Mucosa of rectum (tissue), 2 donors: ENCODE measurements around the gene PTGES2.

Experiments
- H3K27ac ChIP-seq, 2 donors: one replicate each; pipeline ENCODE4 v1.7.0; 2013; ENCODE audit warnings: inconsistent platforms in 2 of 2, low read depth in 2 of 2, low read length in 2 of 2
- H3K27me3 ChIP-seq, 2 donors: one replicate each; pipeline ENCODE4 v1.7.0; 2013; ENCODE audit warnings: low read length in 2 of 2; ENCODE audit not compliant: control insufficient read depth in 2 of 2, insufficient read depth in 2 of 2
- H3K36me3 ChIP-seq, 2 donors: one replicate each; pipeline ENCODE4 v1.7.0; 2013; ENCODE audit warnings: low read length in 2 of 2; ENCODE audit not compliant: control insufficient read depth in 2 of 2, insufficient read depth in 2 of 2
- H3K4me1 ChIP-seq, 2 donors: one replicate each; pipeline ENCODE4 v1.7.0; 2013; ENCODE audit warnings: low read length in 2 of 2, mild to moderate bottlenecking in 1 of 2; ENCODE audit not compliant: control insufficient read depth in 2 of 2, insufficient read depth in 2 of 2
- H3K4me3 ChIP-seq, 2 donors: one replicate each; pipeline ENCODE4 v1.7.0; 2013; ENCODE audit warnings: low read length in 2 of 2
- H3K9ac ChIP-seq, 2 donors: one replicate each; pipeline ENCODE4 v1.7.0; 2013; ENCODE audit warnings: low read length in 2 of 2, low read depth in 1 of 2, mild to moderate bottlenecking in 1 of 2
- H3K9me3 ChIP-seq, 2 donors: one replicate each; pipeline ENCODE4 v1.7.0; 2013; ENCODE audit warnings: low read length in 2 of 2; ENCODE audit not compliant: control insufficient read depth in 2 of 2
- donor health status: healthy.
- donor health status: Normal muscosa, but diverticular disease.

The PTGES2 gene

DNA sequence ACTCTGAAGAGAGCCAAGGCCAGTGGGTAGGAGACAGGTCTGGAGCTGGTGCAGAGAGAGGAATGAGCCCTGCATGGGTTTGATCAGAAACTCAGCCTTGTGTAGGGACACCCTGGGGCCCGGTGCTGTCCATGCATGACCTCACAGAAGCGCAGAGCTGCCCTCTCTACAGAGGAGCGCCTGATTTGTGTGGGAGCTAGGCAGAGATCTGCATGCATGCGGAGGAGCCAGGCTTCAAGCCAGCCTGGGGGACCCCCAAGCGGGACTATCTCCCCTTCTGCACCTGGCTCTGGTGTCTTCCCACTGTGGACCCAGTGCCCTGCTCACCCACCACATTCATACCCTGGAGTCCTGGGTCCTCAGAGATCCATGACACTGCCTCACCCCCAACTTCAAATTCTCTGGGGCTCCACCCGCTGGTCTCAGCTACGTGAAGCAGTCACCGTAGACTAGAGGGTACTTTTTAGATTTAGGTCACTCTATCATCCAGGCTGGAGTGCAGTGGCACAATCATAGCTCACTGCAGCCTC lies 19.1 kb upstream of the PTGES2 start:
- no peak overlapping the region for H3K27ac ChIP-seq
- H3K4me1 ChIP-seq, result peaks cover 31 to 36% of the 10 kb centered on the region in 2 donors
- no peaks in the 10 kb centered on the region for H3K9me3 ChIP-seq
- H3K9ac ChIP-seq, result no peak overlapping the region
- no peaks in the 10 kb centered on the region for H3K27me3 ChIP-seq
- H3K4me3 ChIP-seq, result no peak overlapping the region
- H3K36me3 ChIP-seq, result no peaks in the 10 kb centered on the region

DNA sequence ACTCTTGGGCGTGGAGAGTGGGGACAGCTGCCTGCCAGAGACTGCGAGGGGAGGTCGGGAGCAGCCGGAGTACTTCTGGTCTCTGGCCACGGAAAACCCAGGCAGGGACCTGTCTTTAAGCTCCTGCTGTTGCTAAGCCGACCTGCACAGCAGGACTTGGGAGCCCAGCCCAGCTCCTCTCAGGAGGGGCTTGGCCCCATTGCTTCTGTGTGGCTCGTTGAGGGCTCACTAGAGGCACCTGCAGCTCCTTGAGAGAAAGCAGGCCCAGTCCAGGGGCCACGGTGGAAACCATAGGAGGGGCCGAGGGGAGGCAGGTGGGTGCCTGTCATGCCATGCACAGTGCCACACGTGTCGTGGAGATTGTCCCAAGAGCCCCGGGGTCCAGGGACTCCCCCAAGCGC lies 18.4 kb upstream of the PTGES2 start:
- H3K9me3 ChIP-seq, result no peaks in the 10 kb centered on the region
- no peak overlapping the region for H3K9ac ChIP-seq
- no peaks in the 10 kb centered on the region for H3K27me3 ChIP-seq
- no peak overlapping the region for H3K4me3 ChIP-seq
- H3K36me3 ChIP-seq, result no peaks in the 10 kb centered on the region
- no peak overlapping the region for H3K27ac ChIP-seq
- peaks cover 31 to 36% of the 10 kb centered on the region in 2 donors for H3K4me1 ChIP-seq

DNA sequence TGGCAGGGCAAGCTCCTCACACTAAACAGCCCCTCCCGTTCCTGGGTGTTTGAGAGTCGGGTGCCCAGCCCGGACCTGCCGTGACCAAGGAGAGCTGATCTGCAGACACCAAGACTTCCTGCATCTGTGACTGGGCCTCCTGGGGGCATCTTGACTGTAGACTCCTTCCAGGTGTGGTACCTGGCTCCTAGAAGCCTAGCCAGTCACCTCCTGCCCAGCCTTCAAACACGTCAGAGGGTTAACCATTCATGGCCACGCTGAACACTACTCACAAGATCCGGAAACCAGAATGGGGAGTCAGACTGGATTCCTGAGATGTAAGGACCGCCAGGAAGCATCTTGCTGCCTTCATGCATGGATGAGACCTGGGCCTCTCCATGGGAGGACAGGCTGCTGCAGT lies 18.0 kb upstream of the PTGES2 start:
- Histone ChIP-seq H3K9me3 (no peaks in the 10 kb centered on the region), H3K9ac (no peak overlapping the region), H3K4me1 (peaks cover 31 to 34% of the 10 kb centered on the region in 2 donors), H3K27ac (no peak overlapping the region), H3K36me3 (no peaks in the 10 kb centered on the region), H3K27me3 (no peaks in the 10 kb centered on the region), H3K4me3 (no peak overlapping the region)

DNA sequence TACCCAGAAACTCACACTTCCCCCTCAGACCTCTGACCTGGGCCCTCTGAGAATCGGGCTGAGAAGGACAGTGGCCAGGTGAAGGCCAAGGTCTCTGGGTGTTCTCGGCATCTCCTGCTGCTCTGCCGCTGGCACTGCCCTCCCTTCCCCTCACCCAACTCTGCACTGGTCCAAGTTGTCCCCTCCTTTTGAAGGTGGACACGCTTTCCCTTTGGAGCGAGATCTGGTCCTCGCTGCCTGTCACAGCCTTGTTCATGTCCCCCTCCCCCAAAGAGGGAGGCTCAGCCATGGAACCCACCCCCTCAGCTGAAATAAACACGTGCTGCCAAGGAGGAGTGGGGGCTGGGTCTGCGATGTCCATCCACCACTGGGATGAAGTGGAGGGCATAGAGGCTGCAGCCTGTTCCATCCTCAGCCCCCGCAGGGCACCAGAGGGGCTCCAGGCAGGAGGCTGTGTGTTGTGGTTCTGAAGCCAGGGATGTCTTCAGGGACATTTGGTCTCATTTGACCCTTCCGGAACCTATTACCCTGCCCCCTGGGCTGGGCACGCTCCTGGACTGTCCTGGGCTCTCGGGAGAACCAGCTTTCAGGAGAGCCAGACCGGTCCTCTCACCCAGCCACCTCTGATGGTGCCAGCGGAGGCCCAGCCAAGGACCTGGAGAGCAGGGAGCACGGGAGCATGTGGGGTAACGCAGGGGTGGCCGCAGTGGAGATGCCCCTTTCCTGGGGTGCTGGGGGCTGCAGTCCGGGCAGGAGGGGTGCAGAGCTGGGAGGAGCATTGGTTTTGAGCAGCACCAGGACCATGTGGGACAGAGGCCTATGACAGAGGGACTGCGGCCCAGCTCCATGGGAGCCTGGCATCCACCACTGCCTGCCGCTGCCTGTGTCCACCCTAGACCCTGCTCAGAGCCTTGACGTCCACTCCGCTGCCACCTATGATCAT lies 17.0 kb upstream of the PTGES2 start:
- Histone ChIP-seq H3K9me3 (no peaks in the 10 kb centered on the region), H3K4me3 (no peak overlapping the region), H3K4me1 (peaks cover 23 to 24% of the 10 kb centered on the region in 2 donors), H3K36me3 (no peaks in the 10 kb centered on the region), H3K27me3 (no peaks in the 10 kb centered on the region), H3K27ac (no peak overlapping the region), H3K9ac (no peak overlapping the region)

DNA sequence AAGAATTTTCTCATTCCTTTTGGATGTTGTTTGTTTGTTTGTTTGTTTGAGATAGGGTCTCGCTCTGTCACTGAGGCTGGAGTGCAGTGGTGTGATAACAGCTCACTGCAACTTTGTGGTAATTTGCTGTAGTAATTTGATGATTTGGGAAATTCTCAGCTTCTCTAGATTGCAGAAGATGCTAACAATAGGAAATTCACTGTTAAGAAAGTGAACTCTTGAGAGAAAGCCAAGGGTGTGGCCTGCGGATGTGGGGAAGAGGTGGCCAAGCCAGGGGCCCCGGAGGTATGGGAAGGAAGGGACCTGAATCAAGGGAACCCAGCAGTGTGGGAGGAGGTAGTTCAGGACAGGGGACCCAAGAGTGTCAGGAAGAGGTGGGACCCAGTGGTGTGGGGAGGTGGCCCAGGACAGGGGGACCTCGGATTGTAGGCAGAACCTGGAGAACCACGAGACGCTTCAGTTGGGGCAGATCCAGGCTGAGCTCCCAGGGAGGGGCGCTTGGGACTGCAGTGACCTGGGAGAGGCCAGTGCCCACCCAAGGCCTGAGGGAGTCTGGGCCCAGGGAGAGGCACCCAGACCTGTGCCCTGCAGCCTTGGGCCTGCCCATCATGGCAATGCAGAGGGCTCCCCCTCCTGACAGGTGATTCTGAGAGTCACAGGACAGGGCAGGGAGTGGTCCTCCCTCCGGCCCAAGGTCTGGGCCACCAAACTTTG lies 16.2 kb upstream of the PTGES2 start:
- Histone ChIP-seq H3K27me3 (no peaks in the 10 kb centered on the region), H3K4me1 (peaks cover 15 to 17% of the 10 kb centered on the region in 2 donors), H3K36me3 (no peaks in the 10 kb centered on the region), H3K9me3 (no peaks in the 10 kb centered on the region), H3K9ac (no peak overlapping the region), H3K27ac (no peak overlapping the region), H3K4me3 (no peak overlapping the region)

DNA sequence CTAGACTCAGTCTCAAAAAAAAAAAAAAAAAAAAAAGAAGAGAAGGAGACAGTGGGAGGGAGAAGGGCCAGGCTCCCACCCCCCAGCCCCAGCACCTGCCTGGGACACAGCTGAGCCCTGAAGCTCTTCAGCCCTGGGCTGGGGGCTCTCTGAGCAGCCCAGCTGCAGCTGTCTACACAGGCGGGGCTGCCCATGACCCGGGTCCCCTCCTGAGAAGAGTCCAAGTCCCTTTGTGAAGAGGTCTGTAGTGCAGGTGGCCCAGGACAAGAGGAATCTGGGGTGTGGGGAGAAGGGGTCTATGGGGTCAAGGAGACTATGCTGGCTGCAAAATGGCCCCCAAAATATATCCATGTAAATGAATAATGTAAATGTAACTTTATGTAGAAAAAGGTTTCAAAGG lies 15.1 kb upstream of the PTGES2 start:
- Histone ChIP-seq H3K9me3 (no peaks in the 10 kb centered on the region), H3K4me3 (no peak overlapping the region), H3K27me3 (no peaks in the 10 kb centered on the region), H3K27ac (no peak overlapping the region), H3K9ac (no peak overlapping the region), H3K4me1 (peaks cover 8 to 9% of the 10 kb centered on the region in 2 donors), H3K36me3 (no peaks in the 10 kb centered on the region)

DNA sequence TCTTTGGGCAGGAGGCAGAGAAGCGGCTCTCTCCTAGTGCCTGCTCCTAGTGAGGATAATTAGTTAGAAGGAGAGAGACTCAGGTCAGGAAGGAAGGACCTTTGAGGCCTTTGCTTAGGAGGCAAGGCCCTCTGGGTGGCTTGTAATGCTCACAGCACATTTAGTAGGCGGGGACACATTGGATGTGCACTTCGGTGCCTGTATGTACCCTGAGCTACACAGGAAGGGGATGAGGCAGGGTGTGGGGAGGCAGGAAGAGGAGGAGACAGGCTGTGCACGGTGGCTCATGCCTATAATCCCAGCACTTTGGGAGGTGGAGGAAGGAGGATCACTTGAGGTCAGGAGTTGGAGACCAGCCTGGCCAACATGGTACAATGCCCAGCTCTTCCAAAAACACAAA lies 14.5 kb upstream of the PTGES2 start:
- Histone ChIP-seq H3K9ac (no peak overlapping the region), H3K27ac (no peak overlapping the region), H3K36me3 (no peaks in the 10 kb centered on the region), H3K4me1 (peaks cover 8 to 9% of the 10 kb centered on the region in 2 donors), H3K9me3 (no peaks in the 10 kb centered on the region), H3K4me3 (no peak overlapping the region), H3K27me3 (no peaks in the 10 kb centered on the region)

DNA sequence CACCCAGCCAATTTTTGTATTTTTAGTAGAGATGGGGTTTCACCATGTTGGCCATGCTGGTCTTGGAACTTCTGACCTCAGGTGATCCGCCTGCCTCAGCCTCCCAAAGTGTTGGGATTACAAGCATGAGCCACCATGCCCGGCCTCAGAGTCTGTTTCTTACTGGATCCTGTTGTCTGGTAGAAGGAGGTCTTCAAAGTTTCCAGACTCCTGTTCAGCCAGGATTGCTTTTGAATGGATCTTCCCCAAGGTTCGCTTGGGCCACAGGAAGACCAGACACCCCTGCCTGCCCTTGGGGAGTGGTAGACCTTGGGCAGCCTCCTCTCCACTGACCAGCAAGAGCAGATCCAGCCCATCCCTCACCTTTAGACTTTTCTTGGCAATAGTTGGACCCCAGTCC lies 14.1 kb upstream of the PTGES2 start:
- H3K9ac ChIP-seq, result no peak overlapping the region
- no peaks in the 10 kb centered on the region for H3K9me3 ChIP-seq
- H3K36me3 ChIP-seq, result no peaks in the 10 kb centered on the region
- H3K4me1 ChIP-seq, result peaks cover 8 to 9% of the 10 kb centered on the region in 2 donors
- H3K27me3 ChIP-seq, result no peaks in the 10 kb centered on the region
- no peak overlapping the region for H3K27ac ChIP-seq
- H3K4me3 ChIP-seq, result no peak overlapping the region

DNA sequence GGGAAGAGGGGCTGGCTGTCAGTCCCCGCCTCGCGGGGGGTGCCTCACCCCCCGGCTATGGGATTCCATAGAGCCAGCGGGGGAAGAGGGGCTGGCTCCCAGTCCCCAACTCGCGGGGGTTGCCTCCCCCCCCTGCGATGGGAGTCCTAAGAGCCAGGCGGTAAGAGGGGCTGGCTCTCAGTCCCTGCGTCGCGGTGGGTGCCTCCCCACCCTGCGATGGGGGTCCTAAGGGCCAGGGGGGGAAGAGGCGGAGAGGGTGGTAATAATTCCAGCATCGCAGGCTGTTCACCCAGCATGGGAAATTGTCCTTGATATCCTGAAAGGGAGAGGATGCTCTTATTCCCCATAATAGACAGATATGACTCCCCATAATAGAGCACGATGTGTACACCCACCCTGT lies 12.1 kb upstream of the PTGES2 start:
- Histone ChIP-seq H3K27me3 (no peaks in the 10 kb centered on the region), H3K9ac (no peak overlapping the region), H3K4me1 (peaks cover 8 to 9% of the 10 kb centered on the region in 2 donors), H3K36me3 (no peaks in the 10 kb centered on the region), H3K27ac (no peak overlapping the region), H3K9me3 (no peaks in the 10 kb centered on the region), H3K4me3 (no peak overlapping the region)

DNA sequence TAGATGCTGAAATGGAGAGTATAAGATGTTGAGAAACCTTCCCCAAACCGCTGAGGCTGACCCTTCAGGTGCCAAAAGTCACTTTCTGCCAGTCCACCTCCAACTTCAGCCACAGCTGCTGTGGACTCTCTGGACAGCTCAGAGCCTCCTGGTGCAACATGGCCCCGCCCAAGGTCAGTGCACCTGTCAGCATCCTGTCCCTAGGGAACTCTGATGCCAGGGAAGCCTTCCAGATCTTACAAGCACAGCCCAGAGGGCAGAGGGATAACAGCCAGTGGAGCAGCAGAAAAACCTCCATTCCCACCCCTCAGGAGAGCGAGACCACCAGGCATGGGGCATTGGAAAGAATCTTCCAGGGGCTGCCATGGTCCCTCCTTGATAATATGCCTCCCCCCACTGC lies 10.5 kb upstream of the PTGES2 start:
- Histone ChIP-seq H3K27me3 (no peaks in the 10 kb centered on the region), H3K4me1 (no peaks in the 10 kb centered on the region), H3K27ac (no peak overlapping the region), H3K4me3 (no peak overlapping the region), H3K36me3 (no peaks in the 10 kb centered on the region), H3K9me3 (no peaks in the 10 kb centered on the region), H3K9ac (no peak overlapping the region)
